ENCODE measurements around the gene ABI3.

DNA sequence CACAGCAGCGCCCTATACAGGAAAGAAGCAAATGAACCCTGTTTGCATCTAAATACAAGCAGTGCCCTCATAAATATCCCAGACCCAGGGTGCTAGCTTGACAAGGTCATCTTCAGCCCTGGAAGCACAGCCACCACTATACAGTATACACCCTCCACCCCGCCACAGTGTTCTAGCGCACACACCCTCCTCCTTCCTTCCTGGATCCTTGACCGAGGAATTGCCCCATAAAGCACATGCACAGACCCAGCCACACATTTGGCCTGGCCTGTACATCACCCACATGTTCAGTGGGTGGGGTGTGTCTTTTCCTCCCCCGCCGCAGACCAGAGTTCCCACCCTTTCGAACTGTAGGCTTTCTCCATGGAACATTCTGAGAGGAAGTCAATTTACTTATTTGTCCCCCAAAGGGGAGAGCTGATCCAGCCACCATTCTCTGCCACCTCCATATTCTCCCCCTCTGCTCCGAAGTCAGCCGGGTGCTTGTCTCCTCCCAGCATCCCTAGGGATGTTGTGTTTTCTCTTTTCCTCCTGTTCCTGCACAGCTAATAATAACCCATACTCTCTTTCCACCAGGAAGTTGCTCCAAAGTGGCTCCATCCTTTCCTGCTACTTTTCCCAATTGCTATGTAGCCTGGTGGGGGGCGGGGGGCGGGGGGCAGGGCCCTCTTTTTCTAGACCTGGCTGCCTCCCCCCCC, 6.6 kb downstream of the ABI3 start:
- no peak for TF ChIP-seq EZH2 (IDR thresholded peaks at IDR 0.05; ENCODE audit: low read length, unreplicated experiment)
- TF ChIP-seq, protein P1, sequence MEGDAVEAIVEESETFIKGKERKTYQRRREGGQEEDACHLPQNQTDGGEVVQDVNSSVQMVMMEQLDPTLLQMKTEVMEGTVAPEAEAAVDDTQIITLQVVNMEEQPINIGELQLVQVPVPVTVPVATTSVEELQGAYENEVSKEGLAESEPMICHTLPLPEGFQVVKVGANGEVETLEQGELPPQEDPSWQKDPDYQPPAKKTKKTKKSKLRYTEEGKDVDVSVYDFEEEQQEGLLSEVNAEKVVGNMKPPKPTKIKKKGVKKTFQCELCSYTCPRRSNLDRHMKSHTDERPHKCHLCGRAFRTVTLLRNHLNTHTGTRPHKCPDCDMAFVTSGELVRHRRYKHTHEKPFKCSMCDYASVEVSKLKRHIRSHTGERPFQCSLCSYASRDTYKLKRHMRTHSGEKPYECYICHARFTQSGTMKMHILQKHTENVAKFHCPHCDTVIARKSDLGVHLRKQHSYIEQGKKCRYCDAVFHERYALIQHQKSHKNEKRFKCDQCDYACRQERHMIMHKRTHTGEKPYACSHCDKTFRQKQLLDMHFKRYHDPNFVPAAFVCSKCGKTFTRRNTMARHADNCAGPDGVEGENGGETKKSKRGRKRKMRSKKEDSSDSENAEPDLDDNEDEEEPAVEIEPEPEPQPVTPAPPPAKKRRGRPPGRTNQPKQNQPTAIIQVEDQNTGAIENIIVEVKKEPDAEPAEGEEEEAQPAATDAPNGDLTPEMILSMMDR (conservative IDR thresholded peaks at IDR 0.05; ENCODE audit: low read depth, low read length): no peak
- TF ChIP-seq EZH2phosphoT487 (IDR thresholded peaks at IDR 0.05; ENCODE audit: borderline replicate concordance, low read length): no peak

All from PC-3 (cell line).